GM12873 (cell line): Measurements from ENCODE around the gene NPEPL1.

Experiments
- TF ChIP-seq, protein P1 (sequence below): IDR thresholded peaks from 2 replicates; pipeline ENCODE4 v1.5.1; 2012; ENCODE audit warnings: low read depth, mild to moderate bottlenecking, moderate library complexity, low read length, control low read depth; ENCODE audit not compliant: insufficient read depth; ENCODE audit errors: missing control alignments

Gene NPEPL1

DNA sequence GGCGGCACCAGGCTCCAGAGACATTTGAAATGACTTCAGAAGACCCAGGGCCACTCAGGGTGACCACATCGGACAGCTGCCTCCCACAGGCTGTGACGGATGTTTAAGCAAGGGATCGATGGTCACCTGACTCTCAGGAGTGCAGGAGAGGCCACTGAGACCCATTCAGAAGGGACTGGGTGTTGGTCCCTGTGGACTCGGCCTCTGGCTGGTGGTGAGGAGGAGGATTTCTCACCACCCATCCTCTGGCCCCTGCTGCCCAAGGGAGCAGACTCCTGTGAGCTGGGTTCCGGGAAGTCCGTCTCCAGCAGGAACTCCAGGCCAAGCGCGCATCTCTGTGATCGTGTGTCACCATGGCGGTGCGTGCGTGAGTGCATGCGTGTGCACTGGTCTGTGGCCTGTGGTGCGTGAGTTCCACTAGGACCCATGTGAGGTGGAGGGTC is 25.5 kb downstream of the NPEPL1 start:
- TF ChIP-seq, protein P1, sequence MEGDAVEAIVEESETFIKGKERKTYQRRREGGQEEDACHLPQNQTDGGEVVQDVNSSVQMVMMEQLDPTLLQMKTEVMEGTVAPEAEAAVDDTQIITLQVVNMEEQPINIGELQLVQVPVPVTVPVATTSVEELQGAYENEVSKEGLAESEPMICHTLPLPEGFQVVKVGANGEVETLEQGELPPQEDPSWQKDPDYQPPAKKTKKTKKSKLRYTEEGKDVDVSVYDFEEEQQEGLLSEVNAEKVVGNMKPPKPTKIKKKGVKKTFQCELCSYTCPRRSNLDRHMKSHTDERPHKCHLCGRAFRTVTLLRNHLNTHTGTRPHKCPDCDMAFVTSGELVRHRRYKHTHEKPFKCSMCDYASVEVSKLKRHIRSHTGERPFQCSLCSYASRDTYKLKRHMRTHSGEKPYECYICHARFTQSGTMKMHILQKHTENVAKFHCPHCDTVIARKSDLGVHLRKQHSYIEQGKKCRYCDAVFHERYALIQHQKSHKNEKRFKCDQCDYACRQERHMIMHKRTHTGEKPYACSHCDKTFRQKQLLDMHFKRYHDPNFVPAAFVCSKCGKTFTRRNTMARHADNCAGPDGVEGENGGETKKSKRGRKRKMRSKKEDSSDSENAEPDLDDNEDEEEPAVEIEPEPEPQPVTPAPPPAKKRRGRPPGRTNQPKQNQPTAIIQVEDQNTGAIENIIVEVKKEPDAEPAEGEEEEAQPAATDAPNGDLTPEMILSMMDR, result no peak

DNA sequence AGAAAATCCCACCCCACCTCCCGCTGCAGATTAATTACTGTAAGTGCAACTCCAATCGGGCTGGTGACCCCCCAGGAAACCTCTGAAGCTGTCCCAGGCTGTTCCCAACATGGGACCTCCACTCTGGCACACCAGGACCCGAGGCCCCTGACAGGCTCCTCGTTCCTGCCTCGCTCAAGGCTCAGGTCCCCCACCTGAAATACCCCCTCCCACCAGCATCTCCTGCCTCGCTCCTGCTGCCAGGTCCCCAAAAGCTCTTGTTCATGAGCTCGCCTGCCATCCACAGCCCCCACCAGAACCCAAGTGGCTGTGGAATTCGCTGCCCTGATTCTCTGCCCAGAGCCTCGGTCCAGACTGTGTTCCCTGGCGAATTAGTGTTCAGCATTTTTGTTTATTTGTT is 26.1 kb downstream of the NPEPL1 start:
- TF ChIP-seq, protein P1, result no peak

DNA sequence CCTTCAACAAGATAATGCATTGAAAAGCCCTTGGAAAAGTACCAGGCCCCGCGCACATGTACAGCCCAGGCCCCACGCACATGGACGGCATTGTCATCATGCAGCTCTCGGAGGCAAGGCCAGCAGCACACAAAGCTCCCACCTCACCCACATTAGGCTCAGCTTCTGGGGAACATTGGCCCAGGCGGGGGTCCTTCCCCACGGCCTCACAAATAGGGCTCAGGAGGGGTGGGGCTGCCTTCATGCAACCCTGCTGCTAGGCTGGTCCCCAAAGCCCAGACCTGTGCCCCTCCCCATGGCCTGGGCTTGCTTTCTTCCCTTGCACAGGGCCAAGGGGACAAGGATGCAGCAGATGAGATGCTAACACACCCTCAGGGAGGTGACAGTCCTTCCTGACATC is 26.7 kb downstream of the NPEPL1 start:
- TF ChIP-seq, protein P1, result no peak

DNA sequence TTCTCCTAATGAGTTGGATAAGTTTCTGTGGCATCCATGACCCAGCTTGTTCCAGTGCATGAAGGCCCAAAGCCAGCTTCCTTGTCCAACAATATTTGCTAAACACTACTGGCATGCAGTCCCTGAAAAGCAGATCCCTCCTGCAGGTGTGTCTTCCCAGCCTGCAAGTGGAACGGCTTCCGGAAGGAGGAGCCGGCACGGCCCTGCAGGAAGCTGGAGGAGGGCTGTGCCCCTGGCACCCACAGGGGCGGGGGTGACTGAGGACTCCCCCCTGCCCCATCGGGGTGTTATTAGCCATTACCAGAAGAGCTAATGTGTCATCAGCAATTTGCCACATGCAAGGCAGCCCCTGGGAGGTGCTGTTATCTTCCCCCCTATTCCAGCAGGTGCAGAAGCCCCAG is 27.4 kb downstream of the NPEPL1 start:
- TF ChIP-seq, protein P1, result no peak

DNA sequence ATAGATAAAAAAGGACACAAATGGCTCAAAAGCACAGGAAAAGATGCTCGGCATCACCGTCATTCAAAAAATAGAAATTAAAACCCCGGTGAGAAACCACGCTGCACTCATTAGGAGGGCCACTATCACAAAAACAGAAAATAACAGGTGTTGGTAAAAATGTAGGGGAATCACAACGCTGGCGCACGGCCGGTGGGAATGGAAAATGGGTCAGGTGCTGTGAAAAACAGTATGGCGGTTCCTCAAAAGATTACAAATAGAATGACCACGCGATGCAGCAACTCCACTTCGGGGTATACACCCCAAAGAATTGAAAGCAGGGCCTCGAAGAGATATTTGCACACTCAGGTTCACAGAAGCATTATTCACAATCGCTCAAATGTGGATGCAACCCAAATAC is 28.3 kb downstream of the NPEPL1 start:
- TF ChIP-seq, protein P1, result no peak

DNA sequence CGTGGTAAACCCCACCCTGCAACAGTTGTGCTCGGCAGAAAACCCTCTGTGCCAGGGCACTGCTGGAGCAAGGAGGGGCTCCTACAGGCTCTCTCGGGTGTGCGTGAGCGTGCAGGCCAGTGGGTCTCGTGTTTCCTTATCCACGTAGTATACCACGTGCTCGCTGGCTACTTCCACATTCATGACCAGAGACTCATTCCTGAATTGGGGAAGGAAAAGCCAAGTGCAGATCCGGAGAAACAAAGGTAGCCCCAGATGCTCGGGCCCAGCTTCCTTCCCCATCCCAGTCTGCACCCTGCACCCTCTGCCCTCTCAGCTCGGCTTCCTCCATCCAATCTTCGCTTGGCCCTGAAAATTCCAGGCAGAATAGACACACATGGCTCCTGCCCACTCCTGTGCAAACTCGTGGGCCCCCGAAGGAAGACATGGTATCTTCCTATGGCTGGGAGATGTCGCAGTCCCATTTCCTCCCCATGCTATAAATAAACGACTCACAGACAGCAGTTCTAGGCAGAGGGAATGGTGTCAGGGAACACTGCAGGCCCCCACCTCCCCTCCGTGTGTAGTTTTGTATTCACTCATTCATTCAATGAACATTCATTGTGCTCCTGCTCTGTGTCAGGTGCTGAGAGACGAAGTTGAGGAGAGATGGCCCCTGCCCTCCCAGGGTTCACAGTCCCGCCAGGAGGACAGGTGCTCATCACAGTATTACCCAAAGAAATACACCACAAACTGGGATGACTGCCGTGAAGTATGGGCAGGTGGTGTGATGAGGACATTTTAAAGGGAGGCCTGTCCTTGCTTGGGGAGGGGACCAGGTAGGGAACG is 29.6 kb downstream of the NPEPL1 start:
- TF ChIP-seq, protein P1, result no peak

DNA sequence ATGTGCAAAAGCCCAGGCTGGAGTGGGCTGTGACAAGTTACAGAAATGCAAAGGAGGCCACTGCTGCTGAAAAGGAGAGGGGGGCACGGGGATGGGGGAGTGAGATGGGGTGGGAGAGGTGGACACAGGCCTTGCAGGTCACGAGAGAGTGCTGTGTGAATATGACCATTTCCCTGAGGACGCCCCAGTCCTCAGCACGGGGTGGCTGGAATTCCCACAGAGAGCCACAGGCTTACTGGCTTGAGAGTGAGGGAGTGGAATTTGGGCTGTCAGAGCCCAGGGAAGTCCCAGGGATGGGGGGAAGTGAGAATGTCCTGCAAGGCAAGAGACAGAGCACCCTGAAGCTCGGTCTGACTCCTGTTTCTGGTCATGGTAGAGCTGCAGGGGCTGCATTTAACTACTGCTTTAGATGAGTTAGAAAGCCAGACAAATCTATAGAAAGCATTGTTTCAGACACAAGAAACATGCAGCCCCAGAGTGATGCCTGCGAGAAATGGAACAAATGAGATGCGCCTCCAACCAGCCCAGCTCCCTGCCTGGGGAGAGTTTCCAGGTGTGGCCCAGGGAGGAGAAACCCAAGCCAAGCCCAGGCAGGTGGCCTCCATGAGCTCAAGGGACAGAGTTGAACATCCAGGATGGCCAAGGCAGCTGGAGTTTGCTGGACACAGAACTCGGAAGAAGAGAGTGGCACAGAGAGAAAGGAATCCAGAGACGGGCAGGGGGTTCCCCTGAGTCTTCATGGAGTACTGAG is 30.5 kb downstream of the NPEPL1 start:
- TF ChIP-seq, protein P1, result no peak
